ENCODE data around the gene LPCAT1.
"Not testable (repeated sequence)": the region's sequence is repeated elsewhere in the genome, so short reads cannot be mapped to it uniquely, and the experiment has no call there.

Gene LPCAT1

DNA sequence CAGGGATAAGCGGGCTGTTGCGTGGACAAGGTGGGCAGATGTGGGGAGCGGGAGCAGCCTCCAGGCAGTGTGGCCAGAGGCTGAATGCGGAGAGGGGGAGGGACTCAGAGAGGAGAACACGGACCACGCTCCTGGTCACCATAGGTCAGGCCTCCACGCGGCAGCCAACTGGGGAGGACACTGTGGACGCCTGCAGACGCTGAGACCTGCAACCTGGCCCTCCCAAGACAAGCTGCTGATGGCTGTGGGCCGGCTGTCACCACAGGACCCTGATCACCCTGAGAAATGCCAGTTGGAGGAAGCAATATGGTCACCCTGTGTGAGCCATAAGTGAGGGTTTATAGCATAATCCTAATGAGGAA is 16.8 kb downstream of the LPCAT1 start:
- no peak for DNase-seq
- H3K9ac ChIP-seq (ENCODE audit: low read length): no peak overlapping the region
- no peak overlapping the region for H4K8ac ChIP-seq (ENCODE audit: low read depth, low read length)
- H3K23ac ChIP-seq (ENCODE audit: low read length): no peak overlapping the region
- peaks cover 28% of the 10 kb centered on the region for H3K79me1 ChIP-seq (ENCODE audit: low read length)
- H2BK120ac ChIP-seq (ENCODE audit: low read depth, low read length): no peak overlapping the region
- no peak overlapping the region for H3K4me3 ChIP-seq (ENCODE audit: low read length)
- no peak overlapping the region for H2AK5ac ChIP-seq (ENCODE audit: low read length)
- no CpG with 5 or more reads among the region's 11 CpGs for WGBS (ENCODE audit: extremely low coverage, insufficient coverage, low lambda C conversion rate)
- H2BK15ac ChIP-seq (replicated peaks; ENCODE audit: low read depth): no peak overlapping the region
- H3K4me1 ChIP-seq (ENCODE audit: control insufficient read depth, low read depth, low read length): peaks cover 4% of the 10 kb centered on the region
- no peak overlapping the region for H3K27ac ChIP-seq (ENCODE audit: low read depth, low read length)
- no peak overlapping the region for H2BK5ac ChIP-seq (ENCODE audit: low read length)
- no peak overlapping the region for H3K18ac ChIP-seq (ENCODE audit: low read length)
- H4K5ac ChIP-seq (ENCODE audit: low read length): no peak overlapping the region
- H3K4ac ChIP-seq (ENCODE audit: low read depth, low read length): no peak overlapping the region
- H3K4me2 ChIP-seq (ENCODE audit: low read length): no peak overlapping the region
- no peak overlapping the region for H3K56ac ChIP-seq (ENCODE audit: low read length)
- H3K27me3 ChIP-seq (ENCODE audit: insufficient read depth, low read length, poor library complexity): no peaks in the 10 kb centered on the region
- peaks cover 5% of the 10 kb centered on the region for H3K36me3 ChIP-seq (ENCODE audit: control insufficient read depth, insufficient read depth, low read length)
- H3K79me2 ChIP-seq (ENCODE audit: control insufficient read depth, insufficient read depth, low read length): peaks cover 94% of the 10 kb centered on the region

DNA sequence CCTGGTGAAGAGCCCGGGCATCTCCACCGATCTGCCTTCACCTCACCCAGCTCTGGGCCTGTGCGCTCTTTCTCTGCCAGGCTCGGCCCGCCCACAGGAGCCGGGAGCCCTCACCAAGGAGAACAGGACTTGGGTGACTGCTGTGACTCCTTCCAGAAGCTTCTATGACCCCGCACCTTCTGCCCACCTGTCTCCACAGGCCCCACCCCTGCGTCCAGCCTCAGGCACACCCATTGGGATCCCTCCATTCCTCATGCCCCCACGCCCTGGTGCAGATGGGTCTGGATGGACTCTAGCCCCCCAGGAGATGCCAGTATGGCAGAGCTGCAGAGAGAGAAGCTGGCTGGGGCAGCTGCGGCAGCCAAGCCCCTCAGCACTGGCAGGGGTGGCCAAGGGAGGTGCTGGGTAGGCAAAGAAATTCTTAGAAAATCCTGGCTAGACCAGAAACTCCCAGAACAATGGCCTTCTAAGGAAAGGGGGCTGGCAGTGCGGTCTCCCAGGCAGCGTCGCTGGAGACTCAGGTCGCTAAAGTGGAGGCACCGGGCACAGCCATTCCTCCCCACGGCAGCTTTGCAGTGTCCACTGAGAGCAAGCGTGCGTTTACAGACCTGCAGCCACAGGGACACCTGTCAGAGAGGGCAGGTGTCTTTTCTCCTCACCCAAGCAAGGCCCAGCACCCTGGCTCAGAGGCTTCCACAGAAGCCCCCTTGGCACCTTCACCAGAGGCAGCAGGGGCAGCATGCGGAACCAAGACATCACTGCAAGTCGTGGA is 17.3 kb downstream of the LPCAT1 start:
- Histone ChIP-seq H3K9ac (ENCODE audit: low read length) (no peak overlapping the region), H2BK5ac (ENCODE audit: low read length) (no peak overlapping the region), H3K18ac (ENCODE audit: low read length) (no peak overlapping the region), H3K27ac (ENCODE audit: low read depth, low read length) (no peak overlapping the region), H3K4me3 (ENCODE audit: low read length) (no peak overlapping the region), H3K4me2 (ENCODE audit: low read length) (no peak overlapping the region), H2AK5ac (ENCODE audit: low read length) (no peak overlapping the region), H3K79me1 (ENCODE audit: low read length) (peaks cover 25% of the 10 kb centered on the region), H4K8ac (ENCODE audit: low read depth, low read length) (no peak overlapping the region), H3K27me3 (ENCODE audit: insufficient read depth, low read length, poor library complexity) (no peaks in the 10 kb centered on the region), H3K4me1 (ENCODE audit: control insufficient read depth, low read depth, low read length) (peaks cover 4% of the 10 kb centered on the region), H2BK120ac (ENCODE audit: low read depth, low read length) (no peak overlapping the region), H3K79me2 (ENCODE audit: control insufficient read depth, insufficient read depth, low read length) (peaks cover 94% of the 10 kb centered on the region), H2BK15ac (replicated peaks; ENCODE audit: low read depth) (no peak overlapping the region), H3K56ac (ENCODE audit: low read length) (no peak overlapping the region), H3K36me3 (ENCODE audit: control insufficient read depth, insufficient read depth, low read length) (peaks cover 5% of the 10 kb centered on the region), H3K4ac (ENCODE audit: low read depth, low read length) (no peak overlapping the region), H4K5ac (ENCODE audit: low read length) (no peak overlapping the region), H3K23ac (ENCODE audit: low read length) (no peak overlapping the region)
- no peak for DNase-seq
- WGBS (ENCODE audit: extremely low coverage, insufficient coverage, low lambda C conversion rate): no CpG with 5 or more reads among the region's 20 CpGs

DNA sequence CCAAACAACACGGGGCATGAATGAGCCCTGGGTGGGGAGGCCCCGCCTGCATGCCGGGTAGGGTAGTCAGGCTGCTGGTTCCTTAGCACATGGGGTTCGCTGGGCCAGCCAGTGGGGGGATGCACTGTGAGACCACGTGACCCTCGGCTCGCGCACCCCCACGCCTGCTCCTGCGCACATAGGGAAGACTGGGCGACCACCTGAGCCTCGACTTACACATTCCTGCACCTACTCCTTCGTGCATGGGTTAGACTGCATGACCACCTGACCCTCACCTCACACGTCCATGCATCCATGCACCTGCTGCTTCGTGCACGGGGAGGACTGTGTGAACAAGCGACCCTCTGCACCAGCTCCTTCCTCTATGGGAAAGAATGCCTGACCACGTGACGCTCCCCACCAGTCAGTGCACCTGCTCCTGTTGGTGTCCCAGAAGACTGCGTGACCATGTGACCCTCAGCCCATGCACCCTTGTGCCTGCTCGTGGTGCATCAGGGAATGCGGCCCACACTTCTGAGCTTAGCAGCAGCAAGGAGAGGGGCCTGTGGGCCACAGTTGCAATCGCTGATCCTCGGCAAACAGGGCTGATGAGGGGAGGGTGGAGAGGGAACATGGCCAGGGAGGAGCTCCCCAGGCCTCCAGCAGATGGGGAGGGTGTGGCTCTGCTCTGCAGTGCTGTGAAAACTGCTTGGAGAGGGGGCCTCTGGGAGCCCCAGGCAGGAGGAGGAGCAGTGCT is 18.1 kb downstream of the LPCAT1 start:
- no peak overlapping the region for H2BK5ac ChIP-seq (ENCODE audit: low read length)
- H3K4me2 ChIP-seq (ENCODE audit: low read length): no peak overlapping the region
- peaks cover 4% of the 10 kb centered on the region for H3K4me1 ChIP-seq (ENCODE audit: control insufficient read depth, low read depth, low read length)
- peak overlapping the region; percentile 80 for H3K23ac ChIP-seq (ENCODE audit: low read length)
- no peak overlapping the region for H3K18ac ChIP-seq (ENCODE audit: low read length)
- peaks cover 27% of the 10 kb centered on the region for H3K79me1 ChIP-seq (ENCODE audit: low read length)
- H3K9ac ChIP-seq (ENCODE audit: low read length): no peak overlapping the region
- DNase-seq: peak; percentile 31
- no peak overlapping the region for H2BK15ac ChIP-seq (replicated peaks; ENCODE audit: low read depth)
- no peak overlapping the region for H2BK120ac ChIP-seq (ENCODE audit: low read depth, low read length)
- no peak overlapping the region for H3K4me3 ChIP-seq (ENCODE audit: low read length)
- H4K5ac ChIP-seq (ENCODE audit: low read length): no peak overlapping the region
- H3K27ac ChIP-seq (ENCODE audit: low read depth, low read length): no peak overlapping the region
- no peak overlapping the region for H2AK5ac ChIP-seq (ENCODE audit: low read length)
- H3K79me2 ChIP-seq (ENCODE audit: control insufficient read depth, insufficient read depth, low read length): peaks cover 91% of the 10 kb centered on the region
- WGBS (ENCODE audit: extremely low coverage, insufficient coverage, low lambda C conversion rate): no CpG with 5 or more reads among the region's 24 CpGs
- no peak overlapping the region for H3K56ac ChIP-seq (ENCODE audit: low read length)
- H3K4ac ChIP-seq (ENCODE audit: low read depth, low read length): no peak overlapping the region
- no peaks in the 10 kb centered on the region for H3K27me3 ChIP-seq (ENCODE audit: insufficient read depth, low read length, poor library complexity)
- H3K36me3 ChIP-seq (ENCODE audit: control insufficient read depth, insufficient read depth, low read length): peaks cover 4% of the 10 kb centered on the region
- H4K8ac ChIP-seq (ENCODE audit: low read depth, low read length): no peak overlapping the region

DNA sequence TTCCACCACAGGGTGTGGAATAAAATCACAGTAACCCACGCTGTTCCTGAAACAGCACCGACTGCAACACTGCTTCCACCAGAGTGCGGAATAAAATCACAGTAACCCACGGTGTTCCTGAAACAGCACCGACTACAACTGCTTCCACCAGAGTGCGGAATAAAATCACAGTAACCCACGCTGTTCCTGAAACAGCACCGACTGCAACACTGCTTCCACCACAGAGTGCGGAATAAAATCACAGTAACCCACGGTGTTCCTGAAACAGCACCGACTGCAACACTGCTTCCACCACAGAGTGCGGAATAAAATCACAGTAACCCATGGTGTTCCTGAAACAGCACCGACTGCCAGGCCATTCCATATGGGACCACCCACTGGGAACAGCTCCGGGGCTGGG is 18.7 kb downstream of the LPCAT1 start:
- H3K4me2 ChIP-seq (ENCODE audit: low read length); H2BK120ac ChIP-seq (ENCODE audit: low read depth, low read length); DNase-seq; H3K18ac ChIP-seq (ENCODE audit: low read length); H3K4ac ChIP-seq (ENCODE audit: low read depth, low read length); H3K23ac ChIP-seq (ENCODE audit: low read length); H3K27me3 ChIP-seq (ENCODE audit: insufficient read depth, low read length, poor library complexity); H4K5ac ChIP-seq (ENCODE audit: low read length); H3K4me3 ChIP-seq (ENCODE audit: low read length); H2AK5ac ChIP-seq (ENCODE audit: low read length); H3K27ac ChIP-seq (ENCODE audit: low read depth, low read length); H3K56ac ChIP-seq (ENCODE audit: low read length); H3K9ac ChIP-seq (ENCODE audit: low read length); H3K4me1 ChIP-seq (ENCODE audit: control insufficient read depth, low read depth, low read length); H4K8ac ChIP-seq (ENCODE audit: low read depth, low read length); H2BK15ac ChIP-seq (replicated peaks; ENCODE audit: low read depth); H3K36me3 ChIP-seq (ENCODE audit: control insufficient read depth, insufficient read depth, low read length); H2BK5ac ChIP-seq (ENCODE audit: low read length): not testable (repeated sequence)
- no CpG with 5 or more reads among the region's 14 CpGs for WGBS (ENCODE audit: extremely low coverage, insufficient coverage, low lambda C conversion rate)
- H3K79me2 ChIP-seq (ENCODE audit: control insufficient read depth, insufficient read depth, low read length): peaks cover 85% of the 10 kb centered on the region
- peaks cover 22% of the 10 kb centered on the region for H3K79me1 ChIP-seq (ENCODE audit: low read length)

DNA sequence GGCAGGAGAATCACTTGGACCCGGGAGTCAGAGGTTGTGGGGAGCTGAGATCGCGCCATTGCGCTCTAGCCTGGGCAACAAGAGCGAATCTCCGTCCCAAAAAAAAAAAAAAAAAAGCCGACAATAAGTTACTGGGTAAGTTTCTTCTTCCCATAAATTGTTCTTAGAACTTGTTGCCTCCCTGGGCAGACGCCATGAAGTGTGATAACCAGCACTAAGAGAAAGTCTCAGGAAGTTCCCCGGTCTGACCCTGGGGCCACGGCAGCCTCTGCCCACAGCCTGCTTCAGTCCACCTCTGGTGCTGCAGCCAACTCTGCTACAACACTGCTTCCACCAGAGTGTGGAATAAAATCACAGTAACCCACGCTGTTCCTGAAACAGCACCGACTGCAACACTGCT is 19.1 kb downstream of the LPCAT1 start:
- Histone ChIP-seq H2BK15ac (replicated peaks; ENCODE audit: low read depth) (no peak overlapping the region), H2BK5ac (ENCODE audit: low read length) (no peak overlapping the region), H3K27me3 (ENCODE audit: insufficient read depth, low read length, poor library complexity) (no peaks in the 10 kb centered on the region), H2BK120ac (ENCODE audit: low read depth, low read length) (no peak overlapping the region), H3K9ac (ENCODE audit: low read length) (no peak overlapping the region), H3K56ac (ENCODE audit: low read length) (no peak overlapping the region), H2AK5ac (ENCODE audit: low read length) (no peak overlapping the region), H4K5ac (ENCODE audit: low read length) (no peak overlapping the region), H3K4me2 (ENCODE audit: low read length) (no peak overlapping the region), H4K8ac (ENCODE audit: low read depth, low read length) (no peak overlapping the region), H3K36me3 (ENCODE audit: control insufficient read depth, insufficient read depth, low read length) (peaks cover 2% of the 10 kb centered on the region), H3K79me1 (ENCODE audit: low read length) (peaks cover 21% of the 10 kb centered on the region), H3K18ac (ENCODE audit: low read length) (no peak overlapping the region), H3K27ac (ENCODE audit: low read depth, low read length) (no peak overlapping the region), H3K4me1 (ENCODE audit: control insufficient read depth, low read depth, low read length) (peaks cover 4% of the 10 kb centered on the region), H3K4ac (ENCODE audit: low read depth, low read length) (no peak overlapping the region), H3K4me3 (ENCODE audit: low read length) (no peak overlapping the region), H3K23ac (ENCODE audit: low read length) (no peak overlapping the region), H3K79me2 (ENCODE audit: control insufficient read depth, insufficient read depth, low read length) (peaks cover 82% of the 10 kb centered on the region)
- no peak for DNase-seq
- WGBS (ENCODE audit: extremely low coverage, insufficient coverage, low lambda C conversion rate): no CpG with 5 or more reads among the region's 12 CpGs

Measured in mesendoderm (in vitro differentiated cells).